ENCODE results near the gene MCU. TPM values are rescaled to one million over a fixed set of nuclear protein-coding genes. Genes with fewer than 3 reads are reported as not detected.
"Not testable (repeated sequence)": the region's sequence is repeated elsewhere in the genome, so short reads cannot be mapped to it uniquely, and the experiment has no call there.

Gene MCU
- total and polyA plus RNA-seq, 2 of the 4 experiments (the other 2 are of a cell fraction) = 36.2 to 36.7 TPM

DNA sequence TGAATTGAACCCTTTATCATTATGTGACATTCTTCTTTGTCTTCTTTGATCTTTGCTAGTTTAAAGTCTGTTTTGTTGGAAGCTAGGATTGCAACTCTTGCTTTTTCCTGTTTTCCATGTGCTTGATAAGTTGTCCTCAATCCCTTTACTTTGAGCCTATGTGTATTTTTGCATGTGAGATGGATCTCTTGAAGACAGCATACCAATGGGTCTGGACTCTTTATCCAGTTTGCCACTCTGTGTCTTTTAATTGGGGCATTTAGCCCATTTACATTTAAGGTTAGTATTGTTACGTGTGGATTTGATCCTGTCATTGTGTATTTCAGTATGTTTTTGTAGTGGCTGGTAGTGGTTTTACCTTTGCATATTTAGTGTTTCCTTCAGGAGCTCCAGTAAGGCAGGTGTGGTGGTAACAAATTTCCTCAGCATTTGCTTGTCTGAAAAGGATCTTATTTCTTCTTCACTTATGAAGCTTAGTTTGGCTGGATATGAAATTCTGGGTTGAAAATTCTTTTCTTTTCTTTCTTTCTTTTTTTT is 229.3 kb downstream of the MCU start:
- H2BK20ac ChIP-seq (ENCODE audit: low read depth, low read length); H2AK9ac ChIP-seq (replicated peaks; ENCODE audit: low read depth, low read length, poor library complexity); intact Hi-C loops (cut with micrococcal nuclease); H3K9me1 ChIP-seq (ENCODE audit: insufficient read depth, low read length); in situ Hi-C loops (cut with MboI; ENCODE audit: low sequenced_read_pairs); H3K4me2 ChIP-seq (ENCODE audit: low read depth, low read length); DNase-seq; H3K4me1 ChIP-seq (ENCODE audit: control insufficient read depth, insufficient read depth, low read length); H3K36me3 ChIP-seq (ENCODE audit: control insufficient read depth, insufficient read depth, low read length); BruUV-seq (replicated peaks); H4K8ac ChIP-seq (ENCODE audit: low read depth in 2 of 2, low read length in 2 of 2); H4K20me1 ChIP-seq (ENCODE audit: insufficient read depth, low read length); H3K79me1 ChIP-seq (ENCODE audit: low read depth in 1 of 2, low read length in 2 of 2); H3K4ac ChIP-seq (ENCODE audit: low read depth, low read length); H3K9me3 ChIP-seq (ENCODE audit: control insufficient read depth, insufficient read depth, low read length); H4K91ac ChIP-seq (ENCODE audit: insufficient read depth, low read depth, low read length); H3K56ac ChIP-seq (ENCODE audit: extremely low read depth, insufficient read depth, low read length); H3K23ac ChIP-seq (ENCODE audit: low read depth, low read length); H2AFZ ChIP-seq (replicated peaks; ENCODE audit: low read length, poor library complexity); H2BK5ac ChIP-seq (ENCODE audit: low read depth, low read length, poor library complexity, severe bottlenecking); H4K5ac ChIP-seq (ENCODE audit: low read depth, low read length); H2BK120ac ChIP-seq (ENCODE audit: low read depth, low read length); H3K18ac ChIP-seq (ENCODE audit: low read depth, low read length); H3K4me3 ChIP-seq (ENCODE audit: insufficient read depth, low read depth, low read length); dilution Hi-C loops (cut with HindIII; ENCODE audit: low sequenced_read_pairs, unreplicated experiment); ATAC-seq (ENCODE audit: low read depth); H2BK15ac ChIP-seq (ENCODE audit: low read depth, low read length); POLR2A ChIA-PET (ENCODE audit: unreplicated experiment); H3K27ac ChIP-seq (ENCODE audit: insufficient read depth, low read length); H2AK5ac ChIP-seq (ENCODE audit: low read depth, low read length); CTCF ChIA-PET; H3K14ac ChIP-seq (replicated peaks; ENCODE audit: low read depth, low read length); H3K9ac ChIP-seq (ENCODE audit: low read depth, low read length): not testable (repeated sequence)
- peaks cover 12% of the 10 kb centered on the region for H3K27me3 ChIP-seq (ENCODE audit: control insufficient read depth, insufficient read depth, low read length)
- no CpG with 5 or more reads among the region's 1 CpG for WGBS, 2 experiments (ENCODE audit: extremely low coverage in 2 of 2, insufficient read length in 1 of 2)

Measured in IMR-90 (cell line).